ENCODE measurements around the gene AMIGO2. TPM values are rescaled to one million over a fixed set of nuclear protein-coding genes. Genes with fewer than 3 reads are reported as not detected.

AMIGO2 gene
- total RNA-seq, 1 donor from 2014 or later: 25.2 TPM

GRCh38 chr12:47034661-47035060, 45.1 kb downstream of the AMIGO2 start:
- Histone ChIP-seq H3K36me3 (ENCODE audit: insufficient read depth, low read length) (no peaks in the 10 kb centered on the region), H4K20me1 (ENCODE audit: insufficient read depth, low read length) (no peaks in the 10 kb centered on the region), H3K4me2 (ENCODE audit: low read length) (peak overlapping the region; percentile 32), H2AFZ (ENCODE audit: low read depth, low read length) (peak overlapping the region; percentile 39), H3K27ac (ENCODE audit: low read depth, low read length) (peak overlapping the region; percentile 39), H3K27me3 (ENCODE audit: insufficient read depth, low read length) (no peaks in the 10 kb centered on the region), H3K9me3 (ENCODE audit: insufficient read depth, low read depth, low read length) (no peaks in the 10 kb centered on the region), H3K79me2 (ENCODE audit: insufficient read depth, low read length) (no peaks in the 10 kb centered on the region), H3K4me3 (ENCODE audit: insufficient read depth, low read depth, low read length) (no peak overlapping the region), H3K9ac (ENCODE audit: low read length) (no peak overlapping the region), H3K4me1 (ENCODE audit: insufficient read depth, low read length) (peaks cover 15% of the 10 kb centered on the region)
- Mint-ChIP-seq H3K27me3 (ENCODE audit: low read depth, unreplicated experiment) (peaks cover 4% of the 10 kb centered on the region), H3K9me3 (ENCODE audit: unreplicated experiment) (no peaks in the 10 kb centered on the region), H3K4me1 (ENCODE audit: low read depth, unreplicated experiment) (peaks cover 29% of the 10 kb centered on the region), H3K27ac (ENCODE audit: unreplicated experiment) (peak overlapping the region; percentile 83), H3K4me3 (ENCODE audit: unreplicated experiment) (no peak overlapping the region), H3K36me3 (ENCODE audit: low read depth, unreplicated experiment) (no peaks in the 10 kb centered on the region)
- FAIRE-seq: no peak
- TF ChIP-seq CTCF (IDR thresholded peaks at IDR 0.05; ENCODE audit: insufficient read depth, low read depth, low read length) (no peak), EZH2 (IDR thresholded peaks at IDR 0.05; ENCODE audit: insufficient read depth, low read length) (no peak)
- DNase-seq (ENCODE audit: low read depth): peak; percentile 93

- Mint-ChIP-seq H3K27me3 (ENCODE audit: low read depth, unreplicated experiment) (peaks cover 4% of the 10 kb centered on the region), H3K4me1 (ENCODE audit: low read depth, unreplicated experiment) (peaks cover 27% of the 10 kb centered on the region), H3K4me3 (ENCODE audit: unreplicated experiment) (no peak overlapping the region), H3K27ac (ENCODE audit: unreplicated experiment) (peak overlapping the region; percentile 83), H3K36me3 (ENCODE audit: low read depth, unreplicated experiment) (no peaks in the 10 kb centered on the region), H3K9me3 (ENCODE audit: unreplicated experiment) (no peaks in the 10 kb centered on the region)
- no peaks in the 10 kb centered on the region for H4K20me1 ChIP-seq (ENCODE audit: insufficient read depth, low read length)
- H3K27me3 ChIP-seq (ENCODE audit: insufficient read depth, low read length): no peaks in the 10 kb centered on the region
- H3K79me2 ChIP-seq (ENCODE audit: insufficient read depth, low read length): no peaks in the 10 kb centered on the region
- no peaks in the 10 kb centered on the region for H3K9me3 ChIP-seq (ENCODE audit: insufficient read depth, low read depth, low read length)
- TF ChIP-seq CTCF (IDR thresholded peaks at IDR 0.05; ENCODE audit: insufficient read depth, low read depth, low read length) (no peak), EZH2 (IDR thresholded peaks at IDR 0.05; ENCODE audit: insufficient read depth, low read length) (no peak)
- no peak for FAIRE-seq
- H3K9ac ChIP-seq (ENCODE audit: low read length): no peak overlapping the region
- H3K4me2 ChIP-seq (ENCODE audit: low read length): peak overlapping the region; percentile 32
- H3K4me3 ChIP-seq (ENCODE audit: insufficient read depth, low read depth, low read length): no peak overlapping the region
- DNase-seq (ENCODE audit: low read depth): peak; percentile 78
- H3K27ac ChIP-seq (ENCODE audit: low read depth, low read length): peak overlapping the region; percentile 39
- H3K36me3 ChIP-seq (ENCODE audit: insufficient read depth, low read length): no peaks in the 10 kb centered on the region
- H2AFZ ChIP-seq (ENCODE audit: low read depth, low read length): no peak overlapping the region
- H3K4me1 ChIP-seq (ENCODE audit: insufficient read depth, low read length): peaks cover 15% of the 10 kb centered on the region
Observed at GRCh38 chr12:47033789-47034555, 45.8 kb downstream of the AMIGO2 start.

- Histone ChIP-seq H3K27ac (ENCODE audit: low read depth, low read length) (no peak overlapping the region), H3K4me3 (ENCODE audit: insufficient read depth, low read depth, low read length) (no peak overlapping the region), H3K36me3 (ENCODE audit: insufficient read depth, low read length) (no peaks in the 10 kb centered on the region), H3K27me3 (ENCODE audit: insufficient read depth, low read length) (no peaks in the 10 kb centered on the region), H3K9ac (ENCODE audit: low read length) (no peak overlapping the region), H3K9me3 (ENCODE audit: insufficient read depth, low read depth, low read length) (no peaks in the 10 kb centered on the region), H4K20me1 (ENCODE audit: insufficient read depth, low read length) (no peaks in the 10 kb centered on the region), H3K4me1 (ENCODE audit: insufficient read depth, low read length) (peaks cover 15% of the 10 kb centered on the region), H3K4me2 (ENCODE audit: low read length) (no peak overlapping the region), H2AFZ (ENCODE audit: low read depth, low read length) (peak overlapping the region; percentile 28), H3K79me2 (ENCODE audit: insufficient read depth, low read length) (no peaks in the 10 kb centered on the region)
- TF ChIP-seq EZH2 (IDR thresholded peaks at IDR 0.05; ENCODE audit: insufficient read depth, low read length) (no peak), CTCF (IDR thresholded peaks at IDR 0.05; ENCODE audit: insufficient read depth, low read depth, low read length) (no peak)
- DNase-seq (ENCODE audit: low read depth): no peak
- Mint-ChIP-seq H3K27me3 (ENCODE audit: low read depth, unreplicated experiment) (peaks cover 4% of the 10 kb centered on the region), H3K4me3 (ENCODE audit: unreplicated experiment) (no peak overlapping the region), H3K36me3 (ENCODE audit: low read depth, unreplicated experiment) (no peaks in the 10 kb centered on the region), H3K27ac (ENCODE audit: unreplicated experiment) (no peak overlapping the region), H3K9me3 (ENCODE audit: unreplicated experiment) (no peaks in the 10 kb centered on the region), H3K4me1 (ENCODE audit: low read depth, unreplicated experiment) (peaks cover 22% of the 10 kb centered on the region)
- FAIRE-seq: peak; percentile 58
Observed at GRCh38 chr12:47033081-47033480, 46.7 kb downstream of the AMIGO2 start.
